Neuronal stem cell (in vitro differentiated cells): ENCODE data around the gene ARHGAP18.

Experiments used
- DNase-seq: peaks from one replicate; pipeline ENCODE4 v3.0.0-alpha.2; 2013; ENCODE audit warnings: low spot score
- H2AFZ ChIP-seq: one replicate; pipeline ENCODE4 v1.6.1; 2013; ENCODE audit warnings: mild to moderate bottlenecking, low read length, inconsistent platforms
- H2AK5ac ChIP-seq: 2 replicates; pipeline ENCODE4 v1.6.1; 2013; ENCODE audit warnings: low read depth, mild to moderate bottlenecking, inconsistent platforms, low read length, moderate library complexity, mixed read lengths
- H2BK120ac ChIP-seq: 2 replicates; pipeline ENCODE4 v1.6.1; 2013; ENCODE audit warnings: low read depth, mild to moderate bottlenecking, inconsistent platforms, low read length, moderate library complexity, mixed read lengths
- H2BK12ac ChIP-seq: one replicate; pipeline ENCODE4 v1.6.1; 2013; ENCODE audit warnings: low read length, inconsistent platforms
- H2BK15ac ChIP-seq: 2 replicates; pipeline ENCODE4 v1.6.1; 2013; ENCODE audit warnings: mild to moderate bottlenecking, low read length, inconsistent platforms, mixed read lengths
- H2BK5ac ChIP-seq: one replicate; pipeline ENCODE4 v1.6.1; 2013; ENCODE audit warnings: inconsistent platforms, mild to moderate bottlenecking, low read length, moderate library complexity
- H3K14ac ChIP-seq: one replicate; pipeline ENCODE4 v1.6.1; 2013; ENCODE audit warnings: low read length, inconsistent platforms
- H3K18ac ChIP-seq: 2 replicates; pipeline ENCODE4 v1.6.1; 2013; ENCODE audit warnings: low read length, inconsistent platforms
- H3K23ac ChIP-seq: 2 replicates; pipeline ENCODE4 v1.6.1; 2013; ENCODE audit warnings: low read depth, mild to moderate bottlenecking, mixed read lengths, low read length, inconsistent platforms; ENCODE audit not compliant: poor library complexity
- H3K27ac ChIP-seq: replicated peaks from 3 replicates; pipeline ENCODE4 v1.5.1; 2013; ENCODE audit warnings: low read length, inconsistent platforms
- H3K27me3 ChIP-seq, 3 experiments: 2 replicates each; pipeline ENCODE4 v1.6.1; 2013; ENCODE audit warnings: low read length in 3 of 3, mild to moderate bottlenecking in 2 of 3, inconsistent platforms in 1 of 3, low read depth in 1 of 3, mixed read lengths in 1 of 3, moderate library complexity in 1 of 3; ENCODE audit not compliant: control insufficient read depth in 3 of 3, insufficient read depth in 3 of 3
- H3K36me3 ChIP-seq, 2 donors: replicated peaks in 1 of 2; 2 replicates each; pipeline ENCODE4 v1.6.1; 2013; ENCODE audit warnings: low read length in 2 of 2; ENCODE audit not compliant: control insufficient read depth in 2 of 2, insufficient read depth in 2 of 2
- H3K4ac ChIP-seq: 2 replicates; pipeline ENCODE4 v1.6.1; 2013; ENCODE audit warnings: inconsistent platforms, mild to moderate bottlenecking, low read length, moderate library complexity
- H3K4me1 ChIP-seq, 2 donors: 1 replicate in 1 of 2; 2 replicates in 1 of 2; pipeline ENCODE4 v1.6.1; 2013; ENCODE audit warnings: low read length in 2 of 2, low read depth in 1 of 2; ENCODE audit not compliant: control insufficient read depth in 2 of 2, insufficient read depth in 1 of 2
- H3K4me2 ChIP-seq: one replicate; pipeline ENCODE4 v1.6.1; 2013; ENCODE audit warnings: mild to moderate bottlenecking, low read length, inconsistent platforms; ENCODE audit not compliant: insufficient read depth, poor library complexity, severe bottlenecking
- H3K4me3 ChIP-seq, 2 donors: 2 replicates each; pipeline ENCODE4 v1.5.1; 2013; ENCODE audit warnings: low read length in 2 of 2, mild to moderate bottlenecking in 2 of 2, inconsistent platforms in 1 of 2, moderate library complexity in 1 of 2
- H3K79me1 ChIP-seq: one replicate; pipeline ENCODE4 v1.6.1; 2013; ENCODE audit warnings: low read depth, mild to moderate bottlenecking, inconsistent platforms, low read length, moderate library complexity
- H3K9ac ChIP-seq: one replicate; pipeline ENCODE4 v1.6.1; 2013; ENCODE audit warnings: mild to moderate bottlenecking, low read depth, low read length, inconsistent platforms; ENCODE audit not compliant: poor library complexity
- H3K9me3 ChIP-seq, 2 donors: replicated peaks in 1 of 2; 2 replicates each; pipeline versions ENCODE3 to v1.6.1; 2013; ENCODE audit warnings: low read length in 2 of 2, mild to moderate bottlenecking in 2 of 2, inconsistent platforms in 1 of 2, low read depth in 1 of 2, mixed read lengths in 1 of 2, moderate library complexity in 1 of 2; ENCODE audit not compliant: control insufficient read depth in 2 of 2, insufficient read depth in 1 of 2
- H4K8ac ChIP-seq: one replicate; pipeline ENCODE4 v1.6.1; 2013; ENCODE audit warnings: low read depth, mild to moderate bottlenecking, inconsistent platforms, low read length, moderate library complexity
- H4K91ac ChIP-seq: one replicate; pipeline ENCODE4 v1.6.1; 2013; ENCODE audit warnings: low read length, low read depth, mild to moderate bottlenecking, inconsistent platforms; ENCODE audit not compliant: poor library complexity
- WGBS, 2 donors: extraction: QIAGEN DNeasy Blood & Tissue Kit; methylation state at CpG; one replicate each; pipeline ENCODE4 v1.1.7; 2013; ENCODE audit warnings: missing lambda C conversion rate in 2 of 2, mixed read lengths in 1 of 2; ENCODE audit not compliant: insufficient read length in 2 of 2, insufficient replicate concordance in 1 of 2; ENCODE audit errors: extremely low coverage in 2 of 2; 5-methylcytosine and 5-hydroxymethylcytosine counted together

Gene ARHGAP18

GRCh38 chr6:129751384-129751783 is 41.4 kb upstream of the ARHGAP18 start:
- Histone ChIP-seq H2BK120ac (no peak overlapping the region), H2AK5ac (no peak overlapping the region), H2AFZ (no peak overlapping the region), H3K27ac (no peak overlapping the region), H3K23ac (no peak overlapping the region), H3K4me3 (no peak overlapping the region), H2BK15ac (no peak overlapping the region), H2BK12ac (no peak overlapping the region), H3K14ac (no peak overlapping the region), H3K27me3 (no peaks in the 10 kb centered on the region), H2BK5ac (no peak overlapping the region), H4K8ac (no peak overlapping the region), H3K9me3 (no peaks in the 10 kb centered on the region), H3K18ac (no peak overlapping the region), H3K4me1 (no peaks in the 10 kb centered on the region), H4K91ac (no peak overlapping the region), H3K36me3 (no peaks in the 10 kb centered on the region), H3K4me2 (no peak overlapping the region), H3K79me1 (no peaks in the 10 kb centered on the region), H3K4ac (no peak overlapping the region), H3K9ac (no peak overlapping the region)
- DNase-seq: no peak
- WGBS, 2 donors: no CpG with 5 or more reads among the region's 1 CpG

GRCh38 chr6:129750360-129750759 is 40.4 kb upstream of the ARHGAP18 start:
- no peak overlapping the region for H2BK5ac ChIP-seq

GRCh38 chr6:129749749-129750120 is 39.8 kb upstream of the ARHGAP18 start:
- Histone ChIP-seq H3K27me3 (no peaks in the 10 kb centered on the region), H3K23ac (no peak overlapping the region), H2BK5ac (no peak overlapping the region), H3K27ac (no peak overlapping the region), H2BK15ac (no peak overlapping the region), H4K8ac (no peak overlapping the region), H3K79me1 (no peaks in the 10 kb centered on the region), H3K4ac (no peak overlapping the region), H2BK12ac (no peak overlapping the region), H4K91ac (no peak overlapping the region), H3K14ac (no peak overlapping the region), H3K4me3 (no peak overlapping the region), H2AK5ac (no peak overlapping the region), H3K4me1 (peaks cover under 1% of the 10 kb centered on the region in 2 donors), H3K18ac (no peak overlapping the region), H2BK120ac (no peak overlapping the region), H3K9me3 (no peaks in the 10 kb centered on the region), H3K9ac (no peak overlapping the region), H3K36me3 (no peaks in the 10 kb centered on the region), H3K4me2 (no peak overlapping the region), H2AFZ (no peak overlapping the region)
- no peak for DNase-seq
- no CpG with 5 or more reads among the region's 4 CpGs for WGBS, 2 donors

More at GRCh38 chr6:129750360-129750759, 40.4 kb upstream of the ARHGAP18 start:
- Histone ChIP-seq H3K4me2 (no peak overlapping the region), H3K9ac (no peak overlapping the region), H3K4me1 (no peaks in the 10 kb centered on the region), H3K9me3 (no peaks in the 10 kb centered on the region), H3K27me3 (no peaks in the 10 kb centered on the region), H3K23ac (no peak overlapping the region), H3K4me3 (no peak overlapping the region), H3K36me3 (no peaks in the 10 kb centered on the region), H4K91ac (no peak overlapping the region), H3K18ac (no peak overlapping the region), H2BK15ac (no peak overlapping the region), H2AK5ac (no peak overlapping the region), H3K27ac (no peak overlapping the region), H2BK12ac (no peak overlapping the region), H4K8ac (no peak overlapping the region), H2AFZ (no peak overlapping the region), H3K79me1 (no peaks in the 10 kb centered on the region), H3K14ac (no peak overlapping the region), H3K4ac (no peak overlapping the region), H2BK120ac (no peak overlapping the region)
- WGBS, 2 donors: no CpG with 5 or more reads among the region's 2 CpGs
- DNase-seq: no peak

GRCh38 chr6:129748901-129749748 is 39.1 kb upstream of the ARHGAP18 start:
- no peak overlapping the region for H3K27ac ChIP-seq
- no peak overlapping the region for H3K4ac ChIP-seq
- no peak overlapping the region for H4K91ac ChIP-seq
- H3K9ac ChIP-seq: no peak overlapping the region
- no peak overlapping the region for H2AK5ac ChIP-seq
- no peak overlapping the region for H2BK120ac ChIP-seq
- H3K14ac ChIP-seq: no peak overlapping the region
- no peak overlapping the region for H2BK5ac ChIP-seq
- no peak overlapping the region for H3K4me3 ChIP-seq
- no peaks in the 10 kb centered on the region for H3K27me3 ChIP-seq
- no peaks in the 10 kb centered on the region for H3K9me3 ChIP-seq
- H3K23ac ChIP-seq: no peak overlapping the region
- peaks cover 3 to 6% of the 10 kb centered on the region in 2 donors for H3K4me1 ChIP-seq
- H4K8ac ChIP-seq: no peak overlapping the region
- H2BK15ac ChIP-seq: no peak overlapping the region
- H3K79me1 ChIP-seq: no peaks in the 10 kb centered on the region
- H3K18ac ChIP-seq: no peak overlapping the region
- H2AFZ ChIP-seq: no peak overlapping the region
- no peak overlapping the region for H2BK12ac ChIP-seq
- no peaks in the 10 kb centered on the region for H3K36me3 ChIP-seq
- no peak for DNase-seq
- no CpG with 5 or more reads among the region's 7 CpGs for WGBS, 2 donors
- H3K4me2 ChIP-seq: no peak overlapping the region
